IMR-90 (cell line): ENCODE data around the gene RGL1. TPM values are rescaled to one million over a fixed set of nuclear protein-coding genes. Genes with fewer than 3 reads are reported as not detected.

ENCODE experiments used
- ATAC-seq: fragments of 200-7000 bp; cut with Tn5 transposase; 2 replicates; pipeline ENCODE4 v1.9.1; 2020; ENCODE audit warnings: low read depth, mild to moderate bottlenecking, moderate library complexity
- BruUV-seq: library from RNA; stranded (reverse); fragments of 400-500 nt; replicated peaks from 2 replicates; lab custom pipeline; 2021; lab: Mats Ljungman, UMichigan
- CTCF ChIA-PET: fragments of 300-600 bp; formaldehyde crosslinking; extraction: SDS; loops from one replicate; lab custom pipeline; 2021; ENCODE audit warnings: antibody characterized with exemption; lab: Yijun Ruan, JAX
- POLR2A ChIA-PET: fragments of 300-600 bp; sonication (Branson Sonifier 250); formaldehyde crosslinking; loops from one replicate; lab custom pipeline; 2022; ENCODE audit warnings: antibody characterized with exemption; ENCODE audit not compliant: unreplicated experiment; lab: Charles Lee
- DNase-seq: peaks from one replicate; pipeline ENCODE4 v3.0.0; 2013
- H2AFZ ChIP-seq: replicated peaks from 2 replicates; pipeline ENCODE3; 2013; ENCODE audit warnings: low read length, mild to moderate bottlenecking; ENCODE audit not compliant: poor library complexity
- H2AK5ac ChIP-seq: 2 replicates; pipeline ENCODE4 v1.6.1; 2013; ENCODE audit warnings: low read depth, low read length, inconsistent platforms
- H2AK9ac ChIP-seq: replicated peaks from 2 replicates; pipeline ENCODE3; 2013; ENCODE audit warnings: mild to moderate bottlenecking, low read depth, low read length, moderate library complexity; ENCODE audit not compliant: poor library complexity
- H2BK120ac ChIP-seq: 2 replicates; pipeline ENCODE4 v1.6.1; 2013; ENCODE audit warnings: low read depth, low read length, inconsistent platforms
- H2BK15ac ChIP-seq: 3 replicates; pipeline ENCODE4 v1.6.1; 2013; ENCODE audit warnings: low read depth, low read length, inconsistent platforms
- H2BK20ac ChIP-seq: 2 replicates; pipeline ENCODE4 v1.6.1; 2013; ENCODE audit warnings: low read depth, mild to moderate bottlenecking, inconsistent platforms, low read length, moderate library complexity
- H2BK5ac ChIP-seq: 2 replicates; pipeline ENCODE4 v1.6.1; 2013; ENCODE audit warnings: mild to moderate bottlenecking, low read depth, low read length, inconsistent platforms; ENCODE audit not compliant: poor library complexity, severe bottlenecking
- H3K14ac ChIP-seq: replicated peaks from 2 replicates; pipeline ENCODE4 v1.6.1; 2013; ENCODE audit warnings: low read depth, low read length, inconsistent platforms
- H3K18ac ChIP-seq: 2 replicates; pipeline ENCODE4 v1.6.1; 2013; ENCODE audit warnings: low read depth, low read length, control low read depth
- H3K23ac ChIP-seq: 2 replicates; pipeline ENCODE4 v1.6.1; 2013; ENCODE audit warnings: low read depth, low read length, inconsistent platforms
- H3K27ac ChIP-seq: 2 replicates; pipeline ENCODE4 v1.5.1; 2013; ENCODE audit warnings: mild to moderate bottlenecking, control low read depth, low read length; ENCODE audit not compliant: insufficient read depth
- H3K27me3 ChIP-seq: 2 replicates; pipeline ENCODE4 v1.6.1; 2013; ENCODE audit warnings: low read length; ENCODE audit not compliant: control insufficient read depth, insufficient read depth
- H3K36me3 ChIP-seq: 2 replicates; pipeline ENCODE4 v1.6.1; 2013; ENCODE audit warnings: low read length, mixed read lengths; ENCODE audit not compliant: control insufficient read depth, insufficient read depth
- H3K4ac ChIP-seq: 2 replicates; pipeline ENCODE4 v1.6.1; 2013; ENCODE audit warnings: low read depth, low read length, inconsistent platforms
- H3K4me1 ChIP-seq: 2 replicates; pipeline ENCODE4 v1.6.1; 2013; ENCODE audit warnings: low read length, mixed read lengths; ENCODE audit not compliant: control insufficient read depth, insufficient read depth
- H3K4me2 ChIP-seq: 2 replicates; pipeline ENCODE4 v1.6.1; 2013; ENCODE audit warnings: low read depth, mild to moderate bottlenecking, control low read depth, low read length, moderate library complexity
- H3K4me3 ChIP-seq: 2 replicates; pipeline ENCODE4 v1.5.1; 2013; ENCODE audit warnings: low read depth, mild to moderate bottlenecking, control low read depth, low read length, moderate library complexity; ENCODE audit not compliant: insufficient read depth
- H3K56ac ChIP-seq: 2 replicates; pipeline ENCODE4 v1.6.1; 2013; ENCODE audit warnings: low read length, inconsistent platforms; ENCODE audit not compliant: insufficient read depth; ENCODE audit errors: extremely low read depth
- H3K79me1 ChIP-seq, 2 experiments: 2 replicates each; pipeline ENCODE4 v1.6.1; 2013; ENCODE audit warnings: low read length in 2 of 2, inconsistent platforms in 1 of 2, low read depth in 1 of 2
- H3K9ac ChIP-seq: 2 replicates; pipeline ENCODE4 v1.6.1; 2013; ENCODE audit warnings: low read depth, low read length, control low read depth
- H3K9me1 ChIP-seq: 2 replicates; pipeline ENCODE4 v1.6.1; 2013; ENCODE audit warnings: low read length, inconsistent platforms; ENCODE audit not compliant: insufficient read depth
- H3K9me3 ChIP-seq: 2 replicates; pipeline ENCODE4 v1.6.1; 2013; ENCODE audit warnings: low read length; ENCODE audit not compliant: control insufficient read depth, insufficient read depth
- H4K20me1 ChIP-seq: 2 replicates; pipeline ENCODE4 v1.6.1; 2013; ENCODE audit warnings: low read length, inconsistent platforms; ENCODE audit not compliant: insufficient read depth
- H4K5ac ChIP-seq: 2 replicates; pipeline ENCODE4 v1.6.1; 2013; ENCODE audit warnings: mild to moderate bottlenecking, low read depth, low read length, control low read depth
- H4K8ac ChIP-seq, 2 experiments: 2 replicates each; pipeline ENCODE4 v1.6.1; 2013; ENCODE audit warnings: low read depth in 2 of 2, low read length in 2 of 2, control low read depth in 1 of 2, inconsistent platforms in 1 of 2
- H4K91ac ChIP-seq: 2 replicates; pipeline ENCODE4 v1.6.1; 2013; ENCODE audit warnings: low read depth, low read length, inconsistent platforms; ENCODE audit not compliant: insufficient read depth
- BHLHE40 ChIP-seq: fragments of 150-350 bp; IDR thresholded peaks from 2 replicates; pipeline ENCODE4 v1.6.1; 2016; ENCODE audit warnings: mild to moderate bottlenecking, low read depth, low read length
- CHD1 ChIP-seq: IDR thresholded peaks from 2 replicates; pipeline ENCODE4 v1.6.1; 2012; ENCODE audit warnings: low read depth, low read length, improper control_type of control experiment
- NFE2L2 ChIP-seq: fragments of 150-350 bp; IDR thresholded peaks from 2 replicates; pipeline ENCODE4 v1.6.1; 2016; ENCODE audit warnings: low read depth, mild to moderate bottlenecking, low read length
- POLR2A ChIP-seq: IDR thresholded peaks from 2 replicates; pipeline ENCODE4 v1.6.1; 2012; ENCODE audit warnings: mild to moderate bottlenecking, low read depth, low read length
- RAD21 ChIP-seq: IDR thresholded peaks from 2 replicates; pipeline ENCODE4 v1.6.1; 2012; ENCODE audit warnings: low read length, improper control_type of control experiment
- RCOR1 ChIP-seq: IDR thresholded peaks from 2 replicates; pipeline ENCODE4 v1.6.1; 2012; ENCODE audit warnings: mild to moderate bottlenecking, low read length, improper control_type of control experiment; ENCODE audit not compliant: insufficient replicate concordance
- RFX5 ChIP-seq: IDR thresholded peaks from 2 replicates; pipeline ENCODE4 v1.8.0; 2012; ENCODE audit warnings: low read depth, mild to moderate bottlenecking, low read length, moderate library complexity
- SMC3 ChIP-seq: fragments of 150-350 bp; IDR thresholded peaks from 2 replicates; pipeline ENCODE4 v1.6.1; 2016; ENCODE audit warnings: low read depth, mild to moderate bottlenecking, antibody characterized with exemption, low read length, moderate library complexity
- WGBS, 2 experiments: methylation state at CpG; one replicate each; pipeline versions ENCODE4 v1.1.5 to v1.1.7; 2013; ENCODE audit warnings: missing lambda C conversion rate in 2 of 2; ENCODE audit not compliant: insufficient read length in 1 of 2; ENCODE audit errors: extremely low coverage in 2 of 2; 5-methylcytosine and 5-hydroxymethylcytosine counted together
- dilution Hi-C: fragments of 300-500 bp; cut with HindIII; formaldehyde crosslinking; loops from one replicate; pipeline ENCODE4 v1.14.3; 2018; ENCODE audit warnings: low sequenced_read_pairs; ENCODE audit not compliant: unreplicated experiment
- in situ Hi-C: fragments of 300-500 bp; cut with MboI; formaldehyde crosslinking; loops from 3 replicates; pipeline ENCODE4 v1.14.3; 2019; ENCODE audit warnings: low sequenced_read_pairs, inconsistent platforms, mixed read lengths
- intact Hi-C: fragments of 100-400 bp; cut with micrococcal nuclease; formaldehyde crosslinking; loops from 2 replicates; pipeline ENCODE4 v1.10.0; 2022
- polyA plus RNA-seq, 3 experiments: library from polyadenylated mRNA; depleted of rRNA; stranded (reverse); fragments of >200 nt; gene quantifications; 2 replicates each; pipeline ENCODE4 v1.2.3, GENCODE V29; 2012; ENCODE audit warnings: low replicate concordance in 1 of 3
- total RNA-seq: library from RNA; depleted of rRNA; stranded (reverse); fragments of >200 nt; gene quantifications from 2 replicates; pipeline ENCODE4 v1.2.3, GENCODE V29; 2012
- TF ChIP-seq, protein P1 (sequence below): conservative IDR thresholded peaks from 2 replicates; pipeline ENCODE4 v1.5.1; 2012; ENCODE audit warnings: mild to moderate bottlenecking, low read depth, low read length, improper control_type of control experiment
- TF ChIP-seq, protein P2 (sequence below): fragments of 150-350 bp; IDR thresholded peaks from 2 replicates; pipeline ENCODE4 v1.6.1; 2017; ENCODE audit warnings: mild to moderate bottlenecking, antibody characterized with exemption, low read length, low read depth
- TF ChIP-seq, protein P3 (sequence below): fragments of 150-350 bp; IDR thresholded peaks from 2 replicates; pipeline ENCODE4 v1.6.1; 2016; ENCODE audit warnings: low read depth, mild to moderate bottlenecking, low read length, moderate library complexity, borderline replicate concordance

The RGL1 gene
- total and polyA plus RNA-seq, 2 of the 4 experiments (the other 2 are of a cell fraction) = 4.7 to 7.5 TPM

- Histone ChIP-seq H2BK5ac (no peak overlapping the region), H3K18ac (no peak overlapping the region), H4K5ac (no peak overlapping the region), H2BK120ac (no peak overlapping the region), H3K4me2 (no peak overlapping the region), H3K14ac (no peak overlapping the region), H3K9me1 (peaks cover 14% of the 10 kb centered on the region), H3K79me1 (peaks cover 6 to 50% of the 10 kb centered on the region in 2 experiments), H3K27me3 (no peaks in the 10 kb centered on the region), H3K4ac (no peak overlapping the region), H2AK5ac (no peak overlapping the region), H4K91ac (no peak overlapping the region), H3K23ac (no peak overlapping the region), H3K36me3 (no peaks in the 10 kb centered on the region), H3K4me3 (no peak overlapping the region), H3K9me3 (no peaks in the 10 kb centered on the region), H4K20me1 (peaks cover 13% of the 10 kb centered on the region; the same call in 1 of the 2 replicates), H4K8ac (no peak overlapping the region), H2AK9ac (no peak overlapping the region), H3K4me1 (peaks cover 15% of the 10 kb centered on the region), H2BK20ac (no peak overlapping the region), H2AFZ (no peak overlapping the region), H3K9ac (no peak overlapping the region), H3K27ac (no peak overlapping the region), H3K56ac (no peak overlapping the region), H2BK15ac (no peak overlapping the region)
- ChIA-PET POLR2A (no interaction called here), CTCF (no interaction called here)
- ATAC-seq = no peak
- in situ Hi-C loops = no loop called here
- intact Hi-C loops = no loop called here
- BruUV-seq = no TSS peak
- no peak for TF ChIP-seq RAD21
- no peak for TF ChIP-seq POLR2A
- TF ChIP-seq, protein P1, sequence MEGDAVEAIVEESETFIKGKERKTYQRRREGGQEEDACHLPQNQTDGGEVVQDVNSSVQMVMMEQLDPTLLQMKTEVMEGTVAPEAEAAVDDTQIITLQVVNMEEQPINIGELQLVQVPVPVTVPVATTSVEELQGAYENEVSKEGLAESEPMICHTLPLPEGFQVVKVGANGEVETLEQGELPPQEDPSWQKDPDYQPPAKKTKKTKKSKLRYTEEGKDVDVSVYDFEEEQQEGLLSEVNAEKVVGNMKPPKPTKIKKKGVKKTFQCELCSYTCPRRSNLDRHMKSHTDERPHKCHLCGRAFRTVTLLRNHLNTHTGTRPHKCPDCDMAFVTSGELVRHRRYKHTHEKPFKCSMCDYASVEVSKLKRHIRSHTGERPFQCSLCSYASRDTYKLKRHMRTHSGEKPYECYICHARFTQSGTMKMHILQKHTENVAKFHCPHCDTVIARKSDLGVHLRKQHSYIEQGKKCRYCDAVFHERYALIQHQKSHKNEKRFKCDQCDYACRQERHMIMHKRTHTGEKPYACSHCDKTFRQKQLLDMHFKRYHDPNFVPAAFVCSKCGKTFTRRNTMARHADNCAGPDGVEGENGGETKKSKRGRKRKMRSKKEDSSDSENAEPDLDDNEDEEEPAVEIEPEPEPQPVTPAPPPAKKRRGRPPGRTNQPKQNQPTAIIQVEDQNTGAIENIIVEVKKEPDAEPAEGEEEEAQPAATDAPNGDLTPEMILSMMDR = no peak
- no peak for TF ChIP-seq RCOR1
- TF ChIP-seq BHLHE40 = no peak
- no peak for TF ChIP-seq RFX5
- TF ChIP-seq SMC3 = no peak
- TF ChIP-seq NFE2L2 = no peak
- no peak for TF ChIP-seq CHD1
- TF ChIP-seq, protein P2, sequence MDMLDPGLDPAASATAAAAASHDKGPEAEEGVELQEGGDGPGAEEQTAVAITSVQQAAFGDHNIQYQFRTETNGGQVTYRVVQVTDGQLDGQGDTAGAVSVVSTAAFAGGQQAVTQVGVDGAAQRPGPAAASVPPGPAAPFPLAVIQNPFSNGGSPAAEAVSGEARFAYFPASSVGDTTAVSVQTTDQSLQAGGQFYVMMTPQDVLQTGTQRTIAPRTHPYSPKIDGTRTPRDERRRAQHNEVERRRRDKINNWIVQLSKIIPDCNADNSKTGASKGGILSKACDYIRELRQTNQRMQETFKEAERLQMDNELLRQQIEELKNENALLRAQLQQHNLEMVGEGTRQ = no peak
- TF ChIP-seq, protein P3, sequence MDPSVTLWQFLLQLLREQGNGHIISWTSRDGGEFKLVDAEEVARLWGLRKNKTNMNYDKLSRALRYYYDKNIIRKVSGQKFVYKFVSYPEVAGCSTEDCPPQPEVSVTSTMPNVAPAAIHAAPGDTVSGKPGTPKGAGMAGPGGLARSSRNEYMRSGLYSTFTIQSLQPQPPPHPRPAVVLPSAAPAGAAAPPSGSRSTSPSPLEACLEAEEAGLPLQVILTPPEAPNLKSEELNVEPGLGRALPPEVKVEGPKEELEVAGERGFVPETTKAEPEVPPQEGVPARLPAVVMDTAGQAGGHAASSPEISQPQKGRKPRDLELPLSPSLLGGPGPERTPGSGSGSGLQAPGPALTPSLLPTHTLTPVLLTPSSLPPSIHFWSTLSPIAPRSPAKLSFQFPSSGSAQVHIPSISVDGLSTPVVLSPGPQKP = no peak
- no peak for DNase-seq
- WGBS, 2 experiments = no CpG with 5 or more reads among the region's 2 CpGs
- dilution Hi-C loops = no loop called here
These were observed 7.2 kb downstream of the RGL1 start for GRCh38 chr1:183812128-183812527.
